HG02763 (cell line): ENCODE data around the gene GAD1.

Experiments used
- ATAC-seq: cut with Tn5 transposase; IDR thresholded peaks from one replicate; pipeline ENCODE4 v1.9.1; 2021; ENCODE audit warnings: mild to moderate bottlenecking, moderate library complexity; ENCODE audit not compliant: unreplicated experiment

The GAD1 gene

DNA sequence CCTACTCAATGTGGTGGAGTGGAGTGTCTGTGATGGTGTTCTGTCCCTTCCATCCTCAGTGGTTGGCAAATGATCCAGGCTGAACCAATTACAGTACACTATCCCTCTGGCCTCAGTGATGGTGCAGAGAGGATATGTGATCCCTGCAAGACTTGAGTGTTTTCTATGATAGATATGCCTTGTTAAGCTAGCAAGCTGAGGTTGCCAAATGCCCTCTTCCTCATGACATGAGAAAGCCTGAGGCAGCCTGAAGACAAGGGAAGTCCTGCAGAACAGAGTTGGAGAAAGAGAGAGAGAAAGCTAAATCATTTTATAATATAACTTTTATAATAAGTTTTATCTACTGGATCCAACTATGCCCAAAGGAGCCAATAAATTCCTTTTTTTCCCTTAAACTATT, 70.8 kb downstream of the GAD1 start:
- no peak for ATAC-seq

- ATAC-seq, result no peak
These were observed 71.2 kb downstream of the GAD1 start for GRCh38 chr2:170887896-170888295.

- ATAC-seq, result no peak
These were observed 75.2 kb downstream of the GAD1 start for GRCh38 chr2:170891893-170892292.

GRCh38 chr2:170892391-170892951, 75.8 kb downstream of the GAD1 start:
- no peak for ATAC-seq

DNA sequence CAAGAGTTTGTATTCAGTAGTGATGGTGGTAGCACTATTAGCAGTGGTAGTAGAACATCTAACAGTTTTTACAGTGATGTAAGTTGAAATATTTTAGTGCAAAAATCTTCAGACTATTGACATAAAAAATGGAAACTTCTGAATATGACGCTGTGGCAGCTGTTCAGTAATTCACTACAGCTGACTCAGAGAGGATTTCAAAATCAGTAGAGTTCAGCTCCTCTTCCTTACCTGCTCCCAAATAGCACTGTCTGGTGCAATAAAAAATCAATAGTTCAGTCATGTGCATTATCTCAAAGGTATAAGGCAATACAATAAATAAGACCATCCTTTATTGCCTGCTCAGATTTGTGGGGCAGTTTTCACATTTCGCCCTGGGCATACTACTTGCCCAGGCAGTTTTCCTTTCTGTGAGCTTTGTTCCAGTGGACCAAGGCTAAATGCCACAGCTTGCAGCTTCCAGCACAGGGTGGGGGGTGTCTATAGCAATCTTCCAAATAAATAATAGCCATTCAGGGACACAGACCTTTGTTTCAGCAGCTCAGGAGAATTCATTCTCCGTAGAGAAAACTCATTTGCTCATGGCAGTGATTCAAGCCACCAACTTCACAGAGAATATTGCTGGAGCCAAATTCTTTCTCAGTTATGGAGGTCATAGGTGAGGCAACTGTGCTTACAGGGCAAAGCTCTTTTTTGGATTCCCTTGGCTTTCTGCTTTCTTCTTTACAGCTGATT, 78.5 kb downstream of the GAD1 start:
- no peak for ATAC-seq

GRCh38 chr2:170896622-170897021, 79.9 kb downstream of the GAD1 start:
- ATAC-seq, result no peak

DNA sequence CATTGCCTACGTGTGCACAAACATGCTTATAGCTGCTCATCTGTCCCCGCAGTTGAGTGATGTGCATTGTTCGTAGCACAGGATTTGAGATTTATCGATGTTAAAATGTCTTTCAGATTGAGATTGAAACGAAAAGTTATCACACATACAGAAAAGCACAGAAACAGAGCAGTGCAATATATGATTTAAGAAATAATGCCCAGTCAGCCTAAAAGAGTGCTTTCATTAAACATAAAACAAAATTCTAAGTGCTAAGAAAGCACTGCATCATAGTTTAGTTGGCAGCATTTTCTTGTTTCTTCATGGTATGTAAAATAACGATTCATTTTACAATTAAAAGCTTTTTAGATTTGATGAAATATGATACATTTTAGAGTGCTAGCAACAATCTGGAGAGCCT, 80.4 kb downstream of the GAD1 start:
- ATAC-seq, result no peak

- no peak for ATAC-seq
These were observed 89.2 kb downstream of the GAD1 start for GRCh38 chr2:170905864-170906263.
